Fibroblast of mammary gland (primary cell): Measurements from ENCODE around the gene SLC24A3.

Source experiments
- DNase-seq: peaks from one replicate; pipeline ENCODE4 v3.0.0-alpha.2; 2010; ENCODE audit warnings: low read depth
- H3K4me3 ChIP-seq: 2 replicates; pipeline ENCODE4 v1.5.1; 2011; ENCODE audit warnings: low read depth, mild to moderate bottlenecking, low read length, moderate library complexity; ENCODE audit not compliant: control insufficient read depth
- TF ChIP-seq, protein P1 (sequence below): conservative IDR thresholded peaks from 2 replicates; pipeline ENCODE4 v1.5.1; 2011; ENCODE audit warnings: low read depth, low read length, inconsistent platforms; ENCODE audit not compliant: control insufficient read depth, insufficient read depth

SLC24A3 gene

DNA sequence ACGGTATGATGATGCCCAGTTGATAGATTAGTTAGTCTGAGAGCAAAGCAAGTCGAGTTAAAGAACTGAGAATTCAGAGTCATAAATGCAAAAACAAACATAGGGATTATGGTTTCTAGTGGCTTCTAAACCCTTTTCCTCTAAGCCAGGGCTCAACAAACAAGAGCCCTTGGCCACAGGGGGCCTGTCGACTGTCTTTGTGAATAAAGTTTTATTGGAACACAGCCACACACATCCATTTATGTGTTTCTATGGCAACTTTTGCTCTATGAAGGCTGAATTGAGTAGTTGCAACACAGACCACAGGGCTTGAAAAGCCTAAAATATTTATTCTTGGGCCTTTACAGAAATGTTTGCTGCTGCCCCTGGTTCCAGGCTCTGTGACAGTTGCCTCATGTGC lies 76.2 kb downstream of the SLC24A3 start:
- DNase-seq: no peak
- no peak overlapping the region for H3K4me3 ChIP-seq
- TF ChIP-seq, protein P1, sequence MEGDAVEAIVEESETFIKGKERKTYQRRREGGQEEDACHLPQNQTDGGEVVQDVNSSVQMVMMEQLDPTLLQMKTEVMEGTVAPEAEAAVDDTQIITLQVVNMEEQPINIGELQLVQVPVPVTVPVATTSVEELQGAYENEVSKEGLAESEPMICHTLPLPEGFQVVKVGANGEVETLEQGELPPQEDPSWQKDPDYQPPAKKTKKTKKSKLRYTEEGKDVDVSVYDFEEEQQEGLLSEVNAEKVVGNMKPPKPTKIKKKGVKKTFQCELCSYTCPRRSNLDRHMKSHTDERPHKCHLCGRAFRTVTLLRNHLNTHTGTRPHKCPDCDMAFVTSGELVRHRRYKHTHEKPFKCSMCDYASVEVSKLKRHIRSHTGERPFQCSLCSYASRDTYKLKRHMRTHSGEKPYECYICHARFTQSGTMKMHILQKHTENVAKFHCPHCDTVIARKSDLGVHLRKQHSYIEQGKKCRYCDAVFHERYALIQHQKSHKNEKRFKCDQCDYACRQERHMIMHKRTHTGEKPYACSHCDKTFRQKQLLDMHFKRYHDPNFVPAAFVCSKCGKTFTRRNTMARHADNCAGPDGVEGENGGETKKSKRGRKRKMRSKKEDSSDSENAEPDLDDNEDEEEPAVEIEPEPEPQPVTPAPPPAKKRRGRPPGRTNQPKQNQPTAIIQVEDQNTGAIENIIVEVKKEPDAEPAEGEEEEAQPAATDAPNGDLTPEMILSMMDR: no peak

DNA sequence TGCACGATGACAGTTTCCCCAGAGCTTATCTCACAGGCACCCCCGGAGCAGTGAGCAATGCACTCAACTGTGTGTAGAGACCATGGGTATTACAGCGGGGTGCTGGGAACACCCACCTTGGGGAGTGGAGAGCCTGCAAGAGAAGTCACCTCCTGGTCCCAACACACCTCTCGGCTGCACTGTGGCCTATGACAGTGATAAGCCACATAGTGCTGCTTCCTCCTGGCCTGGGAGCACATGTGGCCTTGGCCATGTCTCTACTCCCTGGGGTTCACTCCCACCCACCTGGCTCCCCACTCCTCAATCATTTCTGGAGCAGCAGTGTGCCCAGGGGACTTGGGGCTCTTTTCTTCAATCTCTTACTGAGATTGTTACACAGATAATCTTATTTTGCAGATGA lies 77.0 kb downstream of the SLC24A3 start:
- no peak for DNase-seq
- H3K4me3 ChIP-seq: no peak overlapping the region
- TF ChIP-seq, protein P1: no peak

DNA sequence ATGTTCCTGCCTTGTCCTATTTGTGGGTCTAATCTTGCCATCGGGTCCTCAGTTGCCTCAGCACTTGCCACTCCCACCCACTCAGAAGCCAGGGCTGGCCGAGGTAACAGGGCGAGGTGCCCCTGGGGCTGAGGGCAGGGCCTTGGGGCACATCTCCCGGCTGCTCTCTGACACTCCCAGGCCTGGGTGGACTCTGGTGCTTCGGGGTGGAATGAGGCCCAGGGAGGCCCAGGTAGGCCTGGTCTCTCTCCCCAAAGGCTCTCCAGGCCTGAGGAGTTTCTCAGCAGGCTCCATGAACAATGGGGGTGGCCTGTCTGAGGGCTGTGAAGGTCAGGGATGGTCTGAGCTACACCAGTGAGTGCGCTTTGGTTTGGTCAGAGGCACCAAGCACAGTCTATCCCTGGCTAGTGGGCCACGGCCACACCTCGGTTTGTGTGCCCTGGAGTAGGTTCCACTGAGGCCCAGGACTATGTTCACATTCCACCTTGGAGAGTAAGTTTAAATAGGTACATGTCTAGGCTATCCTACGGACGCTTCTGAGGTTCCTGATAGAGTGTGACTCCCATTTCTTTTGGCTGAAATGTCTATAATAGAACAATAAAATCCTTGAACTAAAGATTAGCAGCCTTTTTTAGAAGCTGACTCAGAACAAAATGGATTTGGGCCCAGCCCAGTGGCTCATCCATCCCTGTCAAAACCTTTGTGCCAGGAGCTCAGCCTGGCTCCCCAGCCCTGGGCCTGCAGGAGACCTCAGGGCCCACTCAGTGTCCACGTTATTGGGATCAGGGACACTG lies 78.8 kb downstream of the SLC24A3 start:
- no peak overlapping the region for H3K4me3 ChIP-seq
- no peak for DNase-seq
- TF ChIP-seq, protein P1: no peak

DNA sequence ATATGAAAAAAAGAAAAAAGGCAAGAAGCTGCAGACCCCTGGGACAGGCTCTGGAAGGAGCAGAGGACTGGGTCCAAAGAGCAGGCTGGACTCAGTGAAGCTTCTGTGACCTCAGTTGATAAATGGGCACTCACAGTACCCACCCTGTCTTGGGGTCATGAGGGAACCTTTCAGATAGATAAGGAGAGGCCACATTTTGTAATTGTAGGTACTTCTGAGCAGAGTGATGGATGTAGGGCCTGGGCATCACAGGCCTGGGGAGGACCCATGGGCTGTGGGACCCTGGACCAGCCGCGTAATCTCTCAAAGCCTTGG lies 79.3 kb downstream of the SLC24A3 start:
- no peak for DNase-seq
- TF ChIP-seq, protein P1: no peak
- no peak overlapping the region for H3K4me3 ChIP-seq

DNA sequence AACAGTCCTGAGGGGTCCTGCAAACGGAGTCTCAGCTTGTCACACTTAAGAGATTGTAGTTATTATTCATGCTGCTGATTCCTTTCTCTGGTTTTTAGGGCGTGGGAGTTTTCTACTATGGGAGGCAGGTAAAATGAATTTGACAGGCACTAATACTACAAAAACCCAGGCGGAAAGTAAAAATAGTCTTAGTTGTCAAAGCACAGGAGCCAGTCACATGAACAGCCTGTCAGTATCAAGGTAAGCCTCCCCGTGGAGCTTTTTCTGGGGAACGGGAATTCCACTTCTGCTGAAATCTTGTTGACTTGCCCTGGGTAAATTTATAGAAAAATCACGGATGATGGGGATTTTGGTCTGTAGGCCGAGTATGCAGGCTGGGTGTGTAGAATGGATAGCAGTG lies 79.8 kb downstream of the SLC24A3 start:
- no peak overlapping the region for H3K4me3 ChIP-seq
- TF ChIP-seq, protein P1: no peak
- no peak for DNase-seq

DNA sequence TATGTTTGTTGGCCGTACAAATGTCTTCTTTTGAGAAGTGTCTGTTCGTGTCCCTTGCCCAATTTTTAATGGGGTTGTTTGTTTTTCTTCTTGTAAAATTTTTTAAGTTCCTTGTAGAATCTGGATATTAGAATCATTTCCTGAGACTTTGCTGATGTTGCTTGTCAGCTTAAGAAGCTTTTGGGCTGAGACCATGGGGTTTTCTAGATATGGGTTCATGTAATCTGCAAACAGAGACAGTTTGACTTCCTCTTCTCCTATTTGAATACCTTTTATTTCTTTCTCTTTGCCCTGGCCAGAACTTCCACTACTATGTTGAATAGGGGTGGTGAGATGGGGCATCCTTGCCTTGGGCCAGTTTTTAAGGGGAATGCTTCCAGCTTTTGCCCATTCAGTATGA lies 82.6 kb downstream of the SLC24A3 start:
- H3K4me3 ChIP-seq: no peak overlapping the region
- DNase-seq: no peak

More for the DNA sequence above, 82.6 kb downstream of the SLC24A3 start:
- TF ChIP-seq, protein P1: no peak
